ENCODE data around the gene PEMT. TPM values are rescaled to one million over a fixed set of nuclear protein-coding genes. Genes with fewer than 3 reads are reported as not detected.

PEMT gene
- total and polyA plus RNA-seq, 2 donors (not counting 1 experiment from before 2014, with no cell fraction given) = 10.7 to 20.3 TPM

- no peak for ATAC-seq (ENCODE audit: low read depth)
- POLR2A ChIA-PET = no interaction called here
- CTCF ChIA-PET = interaction anchor here (0.7 kb wide), 1 partner anchor 443 kb away, joined by 3 read pairs; no protein-coding TSS in a partner anchor
- H3K27me3 Mint-ChIP-seq = no peaks in the 10 kb centered on the region
- Histone ChIP-seq H3K27ac (ENCODE audit: low read length in 2 of 2) (no peak overlapping the region), H3K4me3 (ENCODE audit: control extremely low read depth in 1 of 5, extremely low read depth in 1 of 5, insufficient read depth in 1 of 5, low read depth in 2 of 5, low read length in 4 of 5) (no peak overlapping the region), H3K9ac (ENCODE audit: low read length) (no peak overlapping the region), H3K9me3 (ENCODE audit: control extremely low read depth in 1 of 3, control insufficient read depth in 2 of 3, insufficient read depth in 1 of 3, low read length in 2 of 3) (no peaks in the 10 kb centered on the region), H4K20me1 (ENCODE audit: control insufficient read depth, insufficient read depth, low read length, poor library complexity, severe bottlenecking) (no peaks in the 10 kb centered on the region), H3K27me3 (replicated peaks in 1 of 4; ENCODE audit: control extremely low read depth in 1 of 4, control insufficient read depth in 3 of 4, insufficient read depth in 4 of 4, low read length in 3 of 4) (no peaks in the 10 kb centered on the region), H3K36me3 (replicated peaks in 1 of 2; ENCODE audit: control extremely low read depth in 1 of 2, control insufficient read depth in 1 of 2, extremely low read depth in 1 of 2, insufficient read depth in 2 of 2, low read length in 1 of 2) (no peaks in the 10 kb centered on the region), H3K4me1 (ENCODE audit: control insufficient read depth in 2 of 2, insufficient read depth in 2 of 2, low read length in 2 of 2) (peaks cover 7 to 17% of the 10 kb centered on the region in 2 donors), H3K4me2 (replicated peaks; ENCODE audit: low read depth, low read length, poor library complexity, severe bottlenecking) (no peak overlapping the region), H2AFZ (ENCODE audit: insufficient read depth, low read depth, low read length, poor library complexity, severe bottlenecking) (no peak overlapping the region), H3K79me2 (ENCODE audit: control insufficient read depth, insufficient read depth, low read length) (peaks cover 4% of the 10 kb centered on the region)
- no peak for DNase-seq
- H3K9me3 Mint-ChIP-seq (ENCODE audit: insufficient read depth) = no peaks in the 10 kb centered on the region
- no peak for TF ChIP-seq EZH2 (IDR thresholded peaks at IDR 0.05; ENCODE audit: borderline replicate concordance, insufficient read depth, low read depth, low read length, poor library complexity, severe bottlenecking)
- TF ChIP-seq CTCF (IDR thresholded peaks at IDR 0.05) = no peak
- peaks cover 9% of the 10 kb centered on the region for H3K4me1 Mint-ChIP-seq
- no peak overlapping the region for H3K4me3 Mint-ChIP-seq
- intact Hi-C loops (cut with micrococcal nuclease) = no loop called here
- no peak overlapping the region for H3K27ac Mint-ChIP-seq
- 100% methylated on average over 3 of the region's 4 CpGs for WGBS (ENCODE audit: insufficient coverage)
These were observed 4.2 kb upstream of the PEMT start for GRCh38 chr17:17595755-17596154.

GRCh38 chr17:17593222-17593620, 1.7 kb upstream of the PEMT start:
- no peaks in the 10 kb centered on the region for H3K9me3 Mint-ChIP-seq (ENCODE audit: insufficient read depth)
- no peak for DNase-seq
- CTCF ChIA-PET = no interaction called here
- no peak overlapping the region for H3K27ac ChIP-seq (ENCODE audit: low read length in 2 of 2)
- intact Hi-C loops (cut with micrococcal nuclease) = loop anchor here (5.0 kb wide), 1 partner anchor 159 kb away; no protein-coding TSS in a partner anchor
- peaks cover 17% of the 10 kb centered on the region for H3K79me2 ChIP-seq (ENCODE audit: control insufficient read depth, insufficient read depth, low read length)
- H3K4me2 ChIP-seq (replicated peaks; ENCODE audit: low read depth, low read length, poor library complexity, severe bottlenecking) = no peak overlapping the region
- WGBS (ENCODE audit: insufficient coverage) = 90% methylated on average over 6 of the region's 6 CpGs
- no peak for TF ChIP-seq EZH2 (IDR thresholded peaks at IDR 0.05; ENCODE audit: borderline replicate concordance, insufficient read depth, low read depth, low read length, poor library complexity, severe bottlenecking)
- no peak for TF ChIP-seq CTCF (IDR thresholded peaks at IDR 0.05)
- no peak for ATAC-seq (ENCODE audit: low read depth)
- H3K27me3 ChIP-seq (replicated peaks in 1 of 4; ENCODE audit: control extremely low read depth in 1 of 4, control insufficient read depth in 3 of 4, insufficient read depth in 4 of 4, low read length in 3 of 4) = no peaks in the 10 kb centered on the region
- no peaks in the 10 kb centered on the region for H4K20me1 ChIP-seq (ENCODE audit: control insufficient read depth, insufficient read depth, low read length, poor library complexity, severe bottlenecking)
- no peaks in the 10 kb centered on the region for H3K36me3 ChIP-seq (replicated peaks in 1 of 2; ENCODE audit: control extremely low read depth in 1 of 2, control insufficient read depth in 1 of 2, extremely low read depth in 1 of 2, insufficient read depth in 2 of 2, low read length in 1 of 2)
- H3K4me3 Mint-ChIP-seq = peak overlapping the region; percentile 93
- H3K4me1 Mint-ChIP-seq = peaks cover 16% of the 10 kb centered on the region
- H3K9ac ChIP-seq (ENCODE audit: low read length) = no peak overlapping the region
- no peaks in the 10 kb centered on the region for H3K27me3 Mint-ChIP-seq
- H2AFZ ChIP-seq (ENCODE audit: insufficient read depth, low read depth, low read length, poor library complexity, severe bottlenecking) = no peak overlapping the region
- no peaks in the 10 kb centered on the region for H3K9me3 ChIP-seq (ENCODE audit: control extremely low read depth in 1 of 3, control insufficient read depth in 2 of 3, insufficient read depth in 1 of 3, low read length in 2 of 3)
- H3K27ac Mint-ChIP-seq = no peak overlapping the region
- no peak overlapping the region for H3K4me3 ChIP-seq (ENCODE audit: control extremely low read depth in 1 of 5, extremely low read depth in 1 of 5, insufficient read depth in 1 of 5, low read depth in 2 of 5, low read length in 4 of 5)
- POLR2A ChIA-PET = no interaction called here
- H3K4me1 ChIP-seq (ENCODE audit: control insufficient read depth in 2 of 2, insufficient read depth in 2 of 2, low read length in 2 of 2) = peaks cover 12 to 22% of the 10 kb centered on the region in 2 donors
